Hematopoietic multipotent progenitor cell treated with erythropoietin and hydrocortisone succinate and interleukin-3 and kit ligand, for 17 days (in vitro differentiated cells): Measurements from ENCODE around the gene CHST11.

ENCODE experiments used
- DNase-seq: peaks from one replicate; pipeline ENCODE4 v3.0.0-alpha.2; 2015; ENCODE audit warnings: low spot score

Gene CHST11

DNA sequence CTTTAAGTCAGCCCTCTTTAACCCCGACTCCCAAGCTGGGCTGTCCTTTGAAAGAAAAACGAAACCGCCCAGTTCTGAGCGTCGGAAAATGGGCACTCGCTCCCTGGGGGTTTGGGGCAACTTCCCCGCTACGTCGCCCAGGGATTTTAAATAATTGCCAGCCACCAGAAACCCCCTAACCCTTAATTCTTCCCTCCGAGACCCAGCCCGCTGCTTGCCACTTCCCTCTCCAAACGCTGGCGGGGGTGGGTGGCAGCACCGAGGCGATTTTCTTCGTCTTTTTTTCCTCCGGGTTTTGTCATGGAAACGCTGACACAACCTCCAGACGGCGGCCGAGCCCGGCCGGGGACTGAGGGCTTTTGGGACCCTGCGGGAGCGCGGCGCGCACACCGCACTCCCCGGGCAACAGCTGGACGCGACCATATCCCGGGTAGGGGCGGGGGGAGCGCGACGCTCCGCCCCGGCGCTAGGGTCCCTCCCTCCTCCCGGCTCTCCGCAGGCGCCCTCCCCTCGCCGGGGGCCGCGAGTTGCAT is at the start of gene CHST11:
Gene CHST11 (plus strand): TSS at position 532 of the 533 bp plus-strand sequence.
- DNase-seq: peak; percentile 71

DNA sequence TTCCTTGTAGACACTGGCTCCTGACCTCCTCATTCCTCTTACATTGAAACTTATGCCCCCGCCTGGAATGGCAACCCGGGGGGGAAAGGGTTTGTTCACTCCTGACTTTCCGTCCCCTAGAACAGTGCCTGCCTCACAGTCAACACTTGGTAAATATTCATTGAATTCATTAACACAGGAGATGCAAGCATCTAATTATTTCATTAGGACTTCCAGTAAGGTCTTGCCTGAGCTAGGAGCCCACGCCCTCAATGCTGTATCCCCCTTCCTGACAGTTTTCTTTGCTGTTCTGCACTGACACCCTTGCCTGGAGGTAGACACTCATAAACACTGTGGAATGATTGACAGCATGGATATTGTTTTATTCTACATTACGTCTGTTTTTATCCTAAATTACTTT is 49.3 kb upstream of the CHST11 start:
- no peak for DNase-seq

DNA sequence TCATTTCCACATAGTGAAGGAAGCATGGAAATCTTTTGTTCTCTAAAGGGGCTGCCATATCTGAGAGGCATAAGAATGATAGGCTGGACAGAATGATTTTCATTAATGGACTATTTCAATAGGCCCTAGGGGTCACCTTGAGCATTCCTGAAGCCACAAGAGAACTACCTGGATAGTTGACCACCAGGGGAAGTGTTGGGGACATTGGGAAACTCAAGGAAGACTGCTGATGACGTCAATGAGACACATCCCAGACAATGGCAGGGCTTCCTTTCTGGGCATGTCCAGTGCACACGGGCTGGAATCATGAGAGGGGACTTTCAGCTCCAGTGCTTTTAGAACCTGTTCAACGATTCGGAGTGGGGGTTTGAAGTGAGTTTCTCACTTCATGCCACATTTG is 48.8 kb upstream of the CHST11 start:
- DNase-seq: no peak

DNA sequence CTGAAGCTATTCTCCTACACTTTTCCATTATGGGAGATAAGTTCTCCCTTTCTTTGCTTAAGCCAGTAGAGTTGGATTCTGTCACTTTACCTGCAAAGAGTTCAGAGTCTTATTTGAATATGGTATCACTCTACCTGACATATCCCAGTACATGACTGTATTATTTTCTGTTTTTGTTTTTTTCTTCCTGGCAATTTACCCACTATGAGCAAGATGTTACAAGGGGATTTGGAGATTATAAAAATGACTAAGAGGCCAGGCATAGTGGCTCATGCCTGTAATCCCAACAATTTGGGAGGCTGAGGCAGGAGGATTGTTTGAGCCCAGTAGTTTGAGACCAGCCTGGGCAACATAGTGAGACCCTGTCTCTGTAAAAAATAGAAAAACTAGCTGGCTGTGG is 46.4 kb upstream of the CHST11 start:
- DNase-seq: no peak

DNA sequence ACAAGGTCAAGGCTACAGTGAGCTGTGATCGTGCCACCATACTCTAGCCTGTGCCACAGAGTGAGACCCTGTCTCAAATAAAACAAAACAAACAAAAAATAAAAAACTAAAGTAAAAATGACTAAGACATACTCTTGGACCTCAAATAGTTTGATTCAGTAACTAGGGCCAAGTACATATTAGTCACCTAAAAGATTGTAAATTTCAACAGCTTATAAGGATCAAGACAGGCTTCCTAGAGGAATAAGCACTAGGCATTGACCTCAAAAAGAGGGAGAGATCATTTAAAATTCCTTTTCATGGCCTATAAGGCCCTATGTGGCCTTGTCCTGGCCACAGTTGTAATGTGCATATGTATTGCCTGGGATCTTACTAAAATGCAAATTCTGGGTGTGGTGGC is 46.0 kb upstream of the CHST11 start:
- DNase-seq: no peak

DNA sequence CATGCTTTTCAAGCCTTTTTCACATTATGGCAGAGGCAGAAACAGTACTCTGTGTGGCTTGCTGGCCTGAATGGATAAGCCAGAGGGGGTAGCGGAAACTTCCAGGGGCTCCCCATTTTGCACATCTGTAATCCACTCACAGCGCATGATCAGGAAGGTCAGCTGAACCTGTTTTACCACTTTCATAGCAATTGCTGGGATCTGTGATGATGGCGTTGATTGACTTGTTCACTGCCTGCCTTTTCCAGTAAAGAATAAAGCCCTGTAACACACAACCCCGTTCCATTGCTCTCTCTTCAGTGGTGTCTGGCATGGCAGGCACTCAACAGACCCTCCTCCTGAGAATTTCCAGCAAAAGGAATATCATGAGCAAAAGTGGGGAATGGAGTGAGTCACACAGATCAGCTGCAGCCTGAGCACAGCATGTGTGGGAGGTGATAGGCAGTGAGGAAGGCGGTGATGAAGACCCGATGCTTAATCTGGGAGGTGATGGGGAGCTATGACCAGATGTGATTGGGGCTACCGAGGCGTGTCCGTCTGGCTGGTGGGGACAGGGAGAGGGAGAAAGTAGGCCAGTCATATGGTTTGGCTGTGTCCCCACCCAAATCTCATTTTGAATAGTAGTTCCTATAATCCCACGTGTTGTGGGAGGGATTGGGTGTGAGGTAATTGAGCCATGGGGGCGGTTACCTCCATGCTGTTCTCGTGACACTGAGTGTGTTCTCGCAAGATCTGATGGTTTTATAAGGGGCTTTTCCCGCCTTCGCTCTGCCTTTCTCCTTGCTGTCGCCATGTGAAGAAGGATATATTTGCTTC is 44.7 kb upstream of the CHST11 start:
- DNase-seq: no peak

DNA sequence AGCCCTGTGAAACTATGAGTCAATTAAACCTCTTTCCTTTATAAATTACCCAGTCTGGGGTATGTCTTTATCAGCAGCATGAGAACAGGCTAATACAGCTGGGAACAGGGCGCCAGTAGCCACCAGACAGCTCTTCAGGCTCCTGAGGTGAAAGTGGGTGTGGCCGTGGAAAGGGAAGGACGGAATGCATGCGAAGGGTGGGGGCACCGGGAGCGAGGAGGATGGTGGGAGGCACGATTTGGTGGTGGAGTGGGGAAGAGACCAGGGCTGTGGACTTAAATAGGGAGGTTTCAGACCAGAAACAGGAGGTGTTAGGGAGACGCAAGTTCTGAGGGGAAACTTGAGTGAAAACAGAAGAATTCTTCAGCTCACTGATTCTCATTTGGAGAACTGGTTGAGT is 44.1 kb upstream of the CHST11 start:
- DNase-seq: no peak

DNA sequence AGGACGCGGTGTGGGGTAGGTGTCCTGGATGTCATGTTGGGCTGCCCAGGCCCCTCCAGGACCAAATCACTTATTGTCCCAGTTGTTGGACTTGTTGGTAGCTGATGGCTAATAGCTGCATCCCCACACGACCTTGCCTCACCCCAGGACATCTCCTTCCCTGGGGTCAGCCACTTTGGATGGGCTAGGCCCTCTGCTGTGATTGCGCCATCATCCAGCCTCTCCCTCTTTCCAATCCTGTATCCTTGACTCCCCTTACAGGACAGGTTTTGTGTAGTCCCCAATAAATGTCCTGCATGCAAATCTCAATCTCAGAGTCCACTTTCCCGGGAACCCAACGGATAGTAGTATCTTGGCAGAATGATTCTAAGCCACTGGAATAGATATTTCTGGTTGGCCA is 43.4 kb upstream of the CHST11 start:
- DNase-seq: no peak

DNA sequence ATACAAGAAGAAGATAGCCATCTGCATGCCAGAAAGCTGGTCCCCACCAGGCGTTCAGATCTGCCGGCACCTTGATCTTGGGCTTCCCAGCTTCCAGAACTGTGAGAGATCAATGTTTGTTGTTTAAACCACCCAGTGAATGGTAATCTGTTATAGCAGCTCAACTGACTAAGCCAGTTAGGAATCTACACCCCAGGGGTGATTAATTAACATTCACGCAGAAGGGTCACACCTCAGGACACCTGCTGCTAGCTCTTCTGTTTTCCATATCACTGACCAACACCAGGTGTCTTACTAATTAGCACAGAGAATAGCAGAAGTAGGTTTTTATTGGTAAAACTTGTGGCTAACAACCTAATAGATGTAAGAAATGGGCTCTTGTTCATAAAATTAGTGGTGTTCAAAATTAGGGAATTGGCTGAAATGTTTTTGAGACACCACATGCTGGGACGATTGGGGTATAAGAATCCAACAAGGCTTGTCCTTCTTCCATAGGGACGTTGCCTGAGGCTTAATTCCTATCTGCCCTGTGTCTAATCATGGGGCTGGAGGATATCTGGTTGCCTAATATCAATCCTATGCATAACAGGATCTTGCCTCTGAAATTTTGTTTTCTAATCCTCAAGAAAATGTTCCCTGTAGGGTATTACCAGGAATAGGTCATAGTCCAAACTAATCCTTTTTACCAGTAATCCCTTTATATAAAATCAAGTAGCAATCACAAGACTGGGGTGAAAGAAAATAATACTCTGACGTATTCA is 42.0 kb upstream of the CHST11 start:
- no peak for DNase-seq

DNA sequence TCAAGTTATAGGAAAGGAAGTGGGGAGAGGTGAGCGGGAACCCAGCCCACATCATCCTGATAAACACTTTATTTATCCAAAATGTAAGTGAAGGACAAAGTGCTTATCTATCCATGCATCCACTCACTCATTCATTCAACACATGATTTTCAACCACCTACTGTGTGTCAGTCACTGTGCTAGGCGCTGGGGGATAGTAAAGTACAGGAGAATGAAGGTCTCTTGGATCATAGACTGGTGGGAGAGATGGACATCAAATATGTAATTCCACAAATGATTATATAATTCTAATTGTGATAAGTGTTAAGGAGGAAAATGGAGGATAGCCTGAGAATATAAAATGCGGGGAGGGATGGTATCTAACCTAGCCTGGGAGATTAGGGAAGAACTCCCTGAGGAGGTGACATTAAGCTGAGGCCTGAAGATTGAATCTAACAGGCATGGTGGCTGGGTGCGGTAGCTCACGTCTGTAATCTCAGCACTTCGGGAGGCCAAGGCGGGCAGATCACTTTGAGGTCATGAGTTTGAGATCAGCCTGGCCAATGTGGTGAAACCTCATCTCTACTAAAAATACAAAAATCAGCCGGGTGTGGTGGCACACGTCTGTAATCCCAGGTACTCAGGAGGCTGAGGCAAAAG is 41.3 kb upstream of the CHST11 start:
- no peak for DNase-seq

DNA sequence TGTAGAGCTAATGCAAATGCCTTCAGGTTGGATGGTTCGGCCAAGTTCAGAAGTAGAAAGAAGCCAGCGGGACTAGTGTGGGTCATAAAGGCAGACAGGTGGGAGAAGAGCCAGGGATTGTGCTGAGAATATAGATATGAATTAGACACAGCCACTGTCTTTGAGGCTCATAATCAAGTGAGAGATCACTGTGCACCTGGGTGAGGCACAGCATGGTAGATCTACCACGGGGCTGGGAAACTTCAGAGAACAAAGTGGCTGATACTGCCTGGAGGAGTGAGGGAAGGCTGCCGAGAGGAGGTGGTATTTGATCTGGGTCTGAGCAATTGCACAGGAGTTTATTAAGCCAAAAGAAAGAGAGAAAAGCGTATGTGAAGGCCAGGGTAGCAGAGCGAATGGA is 40.6 kb upstream of the CHST11 start:
- DNase-seq: no peak

DNA sequence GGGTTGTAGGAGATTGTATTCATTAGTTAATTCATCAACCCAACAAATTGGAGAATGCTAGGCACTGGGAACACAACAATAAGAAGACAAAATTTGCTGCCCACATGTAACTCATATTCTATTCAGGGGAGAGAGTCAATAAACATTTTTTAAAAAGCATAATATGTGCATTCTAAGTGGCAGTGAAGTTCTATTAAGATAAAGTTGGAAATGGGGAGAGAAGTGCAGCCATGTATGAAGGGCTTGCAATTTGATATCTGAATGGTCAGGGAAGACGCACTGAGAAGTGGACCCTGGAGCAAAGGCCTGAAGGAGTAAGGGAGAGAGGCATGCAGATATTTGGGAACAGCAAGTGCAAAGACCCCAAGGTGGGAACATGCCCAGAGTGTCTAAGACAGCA is 40.2 kb upstream of the CHST11 start:
- DNase-seq: no peak

DNA sequence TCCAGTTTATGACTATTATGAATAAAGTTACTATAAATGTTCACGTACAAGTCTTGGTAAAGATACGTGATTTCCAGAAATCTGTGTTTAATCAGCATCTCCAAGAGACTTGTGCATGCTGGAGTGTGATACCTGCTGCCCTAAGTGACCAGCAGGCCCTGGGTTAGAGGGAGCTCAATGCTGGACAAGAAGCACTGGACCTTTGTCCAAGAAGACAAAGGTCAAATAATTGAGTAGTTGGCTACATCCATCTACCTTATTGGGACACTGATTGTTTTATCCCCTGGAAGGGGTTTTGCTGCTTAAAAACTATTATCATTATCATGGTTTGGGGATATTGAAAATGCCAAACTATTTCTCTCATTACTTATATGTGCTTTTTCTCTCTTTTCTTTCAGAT is 37.0 kb upstream of the CHST11 start:
- DNase-seq: no peak

DNA sequence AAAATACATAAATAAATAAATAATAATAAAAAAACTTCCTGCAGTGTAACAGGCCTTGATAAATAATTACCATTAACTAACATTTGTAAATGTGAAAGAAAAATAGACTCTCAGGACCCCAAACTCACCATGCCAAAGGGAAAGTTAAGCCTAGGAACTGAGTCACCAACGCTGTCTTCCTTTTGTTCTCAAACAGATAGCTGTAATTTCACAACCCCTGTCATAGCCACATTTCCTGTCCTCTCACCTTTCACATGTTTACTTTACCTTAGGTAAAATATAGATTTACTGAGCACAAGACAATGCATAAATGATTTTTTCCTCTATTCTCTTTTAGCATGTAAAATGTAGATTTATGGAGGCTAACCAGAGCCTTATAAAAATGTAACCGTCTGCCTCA is 35.9 kb upstream of the CHST11 start:
- DNase-seq: no peak

DNA sequence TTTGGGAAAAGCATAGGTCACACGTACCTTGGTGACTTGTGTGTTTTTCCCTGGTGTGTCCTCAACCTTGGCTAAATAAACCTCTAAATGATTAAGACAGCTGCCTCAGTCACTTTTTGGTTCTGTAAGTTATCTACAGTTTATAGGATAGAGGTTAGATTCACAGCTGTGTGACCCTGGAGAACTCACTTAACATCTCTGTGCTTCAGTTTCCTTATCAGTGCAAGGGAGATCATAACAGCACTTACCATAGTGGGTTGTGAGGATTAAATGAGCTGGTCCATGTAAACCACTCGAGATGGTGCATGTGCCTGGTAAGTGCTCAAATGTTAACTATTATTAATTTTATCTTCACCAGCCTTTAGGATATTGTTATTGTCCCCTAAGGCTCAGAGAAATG is 35.4 kb upstream of the CHST11 start:
- DNase-seq: no peak

DNA sequence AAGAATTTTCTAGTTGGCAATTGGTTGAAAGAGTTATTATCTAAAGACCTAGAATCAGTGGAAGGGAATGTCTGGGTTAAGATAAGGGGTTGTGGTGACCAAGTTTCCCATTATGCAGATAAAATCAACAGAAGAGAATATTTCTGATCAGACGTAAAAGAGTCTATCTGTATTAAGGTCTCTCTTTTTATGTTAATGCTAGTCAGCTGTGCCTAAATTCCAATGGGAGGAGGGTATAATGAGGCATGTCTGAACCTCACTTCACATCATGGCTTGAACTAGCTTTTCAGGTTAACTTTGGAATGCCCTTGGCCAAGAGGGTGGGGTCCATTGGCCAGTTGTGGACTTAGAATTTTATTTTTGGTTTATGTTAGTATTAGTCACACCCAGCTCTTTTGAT is 34.3 kb upstream of the CHST11 start:
- no peak for DNase-seq

DNA sequence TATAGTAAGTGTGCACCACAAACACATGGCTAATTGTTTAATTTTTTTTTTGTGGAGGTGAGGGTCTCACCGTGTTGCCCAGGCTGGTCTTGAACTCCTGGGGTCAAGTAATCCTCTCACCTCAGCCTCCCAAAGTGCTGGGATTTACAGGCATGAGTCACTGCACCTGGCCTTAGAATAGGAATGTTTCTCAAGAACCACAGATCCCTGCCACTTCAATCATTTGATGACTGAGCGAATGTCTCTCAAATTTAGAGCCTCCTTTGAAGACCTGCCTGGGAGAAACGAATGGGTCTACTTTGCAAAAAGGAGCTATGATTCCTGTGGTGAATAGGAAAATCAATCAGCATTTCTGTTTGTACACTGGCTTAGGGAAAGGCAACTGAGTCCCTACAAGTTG is 33.5 kb upstream of the CHST11 start:
- DNase-seq: no peak

DNA sequence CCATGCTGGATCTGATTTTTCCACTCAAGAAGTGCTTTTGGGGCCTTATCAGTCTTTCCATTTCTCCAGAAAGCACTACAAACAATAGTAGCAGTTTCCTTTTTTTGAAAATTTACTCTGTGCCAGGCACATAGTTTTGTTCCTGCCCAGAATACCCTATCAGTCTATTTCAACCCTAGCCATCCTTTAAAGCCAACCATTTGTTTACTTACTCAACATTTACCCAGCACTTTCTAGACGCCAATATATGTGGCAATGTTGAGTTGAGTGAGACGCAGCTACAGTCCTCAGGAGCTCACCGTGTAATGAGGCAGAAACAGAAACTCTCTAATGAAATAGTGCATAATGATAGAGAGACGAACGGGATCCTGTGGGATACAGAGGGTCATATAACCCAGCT is 32.9 kb upstream of the CHST11 start:
- no peak for DNase-seq

DNA sequence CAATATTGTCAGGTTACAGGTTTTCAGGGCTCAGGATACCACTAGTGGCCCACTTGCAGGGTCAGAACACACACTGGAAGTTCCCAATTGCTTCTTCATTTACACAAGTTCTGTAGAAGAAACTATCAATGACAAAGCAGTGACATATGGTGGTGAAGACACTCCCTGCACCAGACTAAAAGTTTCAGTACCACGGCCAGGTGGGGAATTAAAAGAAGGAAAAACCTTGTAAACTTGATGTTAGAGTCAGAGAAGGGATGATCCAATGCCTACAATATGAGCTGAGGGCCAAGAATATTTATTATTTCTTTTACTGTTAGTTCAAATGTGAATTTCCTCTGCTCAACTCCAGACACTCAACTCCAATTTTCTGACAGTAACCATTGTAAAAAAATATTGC is 31.8 kb upstream of the CHST11 start:
- no peak for DNase-seq

DNA sequence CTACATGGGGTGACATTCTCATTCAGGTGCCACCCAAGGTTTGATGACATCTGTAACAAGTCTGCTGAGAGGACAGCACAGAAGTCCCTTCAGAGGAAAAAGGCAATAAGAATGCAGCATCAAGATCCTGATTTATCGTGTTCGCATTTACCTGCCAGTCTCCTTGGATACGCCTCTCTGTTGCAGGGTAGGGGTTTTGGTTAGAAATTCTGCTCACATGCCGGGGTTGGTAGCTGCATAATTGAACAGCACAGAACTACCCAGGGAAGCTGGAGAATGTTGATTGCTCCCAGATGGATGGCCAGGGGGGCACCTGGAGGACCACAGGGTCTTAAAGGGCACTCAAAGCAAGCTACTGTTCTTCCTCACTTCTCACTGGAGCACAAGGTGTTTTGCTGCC is 31.1 kb upstream of the CHST11 start:
- DNase-seq: no peak

DNA sequence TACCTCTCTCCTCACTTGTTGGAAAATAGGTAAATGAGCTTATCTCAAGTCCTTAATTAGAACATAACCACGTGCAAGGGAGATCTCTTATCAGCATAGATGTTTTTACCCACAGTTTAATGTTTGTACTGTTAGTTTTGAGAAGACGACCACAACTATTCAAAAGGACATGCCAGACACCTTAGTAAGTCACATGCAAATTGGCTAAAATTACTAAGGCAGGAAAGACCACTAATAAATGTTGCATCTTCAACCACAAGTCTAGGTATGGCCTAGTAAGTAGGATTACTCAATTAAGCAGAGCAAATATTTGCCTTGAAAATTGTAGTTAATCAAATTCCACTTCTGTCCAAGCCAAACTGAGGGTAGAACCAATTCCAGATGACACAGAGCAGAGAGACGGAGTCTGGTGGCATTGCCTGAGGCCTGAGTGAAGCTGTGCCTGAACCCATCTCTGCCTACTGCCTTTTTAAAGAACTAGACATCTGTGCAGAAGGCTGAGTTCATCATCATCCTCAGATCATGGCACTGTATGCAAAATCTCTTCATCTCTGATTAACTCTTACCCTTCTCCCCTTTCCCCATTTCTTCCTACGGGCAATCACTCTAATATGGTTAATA is 29.7 kb upstream of the CHST11 start:
- no peak for DNase-seq

DNA sequence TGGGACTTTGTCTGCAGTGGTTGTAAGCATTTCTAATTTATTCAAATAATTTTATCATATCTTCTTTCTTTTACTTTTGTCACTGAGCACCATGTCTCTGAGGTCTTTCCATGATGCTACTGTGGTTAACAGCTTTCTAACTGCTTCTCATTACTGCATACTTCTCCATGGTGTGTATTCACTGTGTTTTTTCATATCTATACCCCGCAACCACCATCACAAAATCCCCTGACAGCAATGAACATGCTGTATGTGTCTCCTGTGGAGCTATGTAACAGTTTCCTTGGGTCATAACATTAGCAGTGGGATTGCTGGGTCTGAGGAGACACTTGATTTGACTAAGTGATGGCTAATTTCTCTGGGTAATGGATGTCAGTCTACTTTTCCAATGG is 29.2 kb upstream of the CHST11 start:
- DNase-seq: no peak

DNA sequence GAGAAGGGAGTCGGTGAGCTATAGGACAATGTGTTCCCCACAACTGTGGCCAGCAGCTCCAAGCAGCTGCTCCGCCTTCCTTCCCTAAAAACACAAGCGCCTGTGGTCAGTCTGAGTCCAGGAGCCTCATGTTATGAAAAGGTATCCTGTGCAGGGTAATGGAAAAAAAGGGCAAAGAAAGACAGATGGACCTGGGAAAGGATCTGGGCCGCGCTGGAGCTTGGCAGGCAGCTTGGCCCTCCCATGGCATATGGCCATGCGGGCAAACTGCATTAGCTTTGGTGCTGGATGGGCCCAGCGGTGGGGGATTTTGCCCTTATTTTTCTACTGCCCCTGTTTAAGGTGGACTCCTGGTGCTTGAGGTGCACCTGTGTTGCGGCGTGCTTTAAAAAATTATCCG is 23.7 kb upstream of the CHST11 start:
- no peak for DNase-seq
